Neural cell (in vitro differentiated cells): ENCODE data around the gene PRR36.

Experiments
- EZH2 ChIP-seq: fragments of 200-600, 300-800 bp; shearing (Covaris generic), sonication (generic); IDR thresholded peaks from 2 replicates; pipeline ENCODE4 v1.6.1; 2014; ENCODE audit warnings: antibody characterized with exemption, low read length, borderline replicate concordance, mild to moderate bottlenecking; ENCODE audit not compliant: insufficient read depth, poor library complexity, severe bottlenecking
- SMC3 ChIP-seq: fragments of 450-650 bp; conservative IDR thresholded peaks from 2 replicates; pipeline ENCODE4 v1.6.1; 2014; ENCODE audit warnings: antibody characterized with exemption, mild to moderate bottlenecking, moderate library complexity; ENCODE audit not compliant: poor library complexity
- TF ChIP-seq, protein P1 (sequence below): fragments of 450-650 bp; IDR thresholded peaks from 2 replicates; pipeline ENCODE4 v1.5.1; 2014; ENCODE audit warnings: antibody characterized with exemption, mild to moderate bottlenecking, moderate library complexity; ENCODE audit not compliant: poor library complexity, severe bottlenecking
- TF ChIP-seq, protein P2 (sequence below): IDR thresholded peaks from 2 replicates; pipeline ENCODE4 v1.6.1; 2012; ENCODE audit warnings: borderline replicate concordance

DNA sequence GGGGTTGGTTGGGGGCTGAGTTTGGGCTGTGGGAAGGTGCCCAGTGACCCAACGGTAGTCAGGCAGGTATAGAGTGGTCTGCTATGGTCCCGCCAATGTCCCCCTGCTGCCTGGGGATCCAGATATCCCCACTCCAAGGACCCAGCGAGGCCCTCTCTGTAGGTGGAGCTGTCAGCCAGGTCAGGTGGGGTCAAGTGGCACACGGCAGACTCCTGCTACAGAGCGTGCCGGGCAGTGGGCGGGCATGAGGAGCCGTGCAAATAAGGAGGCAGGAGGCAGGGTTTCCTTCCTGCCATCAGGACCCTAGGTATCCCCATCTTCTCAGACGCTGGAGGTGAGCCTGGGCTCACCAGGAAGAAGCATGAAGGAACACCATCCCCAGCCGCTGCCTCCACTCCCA lies 29.2 kb downstream of the PRR36 start:
- no peak for TF ChIP-seq SMC3
- TF ChIP-seq, protein P1, sequence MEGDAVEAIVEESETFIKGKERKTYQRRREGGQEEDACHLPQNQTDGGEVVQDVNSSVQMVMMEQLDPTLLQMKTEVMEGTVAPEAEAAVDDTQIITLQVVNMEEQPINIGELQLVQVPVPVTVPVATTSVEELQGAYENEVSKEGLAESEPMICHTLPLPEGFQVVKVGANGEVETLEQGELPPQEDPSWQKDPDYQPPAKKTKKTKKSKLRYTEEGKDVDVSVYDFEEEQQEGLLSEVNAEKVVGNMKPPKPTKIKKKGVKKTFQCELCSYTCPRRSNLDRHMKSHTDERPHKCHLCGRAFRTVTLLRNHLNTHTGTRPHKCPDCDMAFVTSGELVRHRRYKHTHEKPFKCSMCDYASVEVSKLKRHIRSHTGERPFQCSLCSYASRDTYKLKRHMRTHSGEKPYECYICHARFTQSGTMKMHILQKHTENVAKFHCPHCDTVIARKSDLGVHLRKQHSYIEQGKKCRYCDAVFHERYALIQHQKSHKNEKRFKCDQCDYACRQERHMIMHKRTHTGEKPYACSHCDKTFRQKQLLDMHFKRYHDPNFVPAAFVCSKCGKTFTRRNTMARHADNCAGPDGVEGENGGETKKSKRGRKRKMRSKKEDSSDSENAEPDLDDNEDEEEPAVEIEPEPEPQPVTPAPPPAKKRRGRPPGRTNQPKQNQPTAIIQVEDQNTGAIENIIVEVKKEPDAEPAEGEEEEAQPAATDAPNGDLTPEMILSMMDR: no peak
- no peak for TF ChIP-seq EZH2
- TF ChIP-seq, protein P2, sequence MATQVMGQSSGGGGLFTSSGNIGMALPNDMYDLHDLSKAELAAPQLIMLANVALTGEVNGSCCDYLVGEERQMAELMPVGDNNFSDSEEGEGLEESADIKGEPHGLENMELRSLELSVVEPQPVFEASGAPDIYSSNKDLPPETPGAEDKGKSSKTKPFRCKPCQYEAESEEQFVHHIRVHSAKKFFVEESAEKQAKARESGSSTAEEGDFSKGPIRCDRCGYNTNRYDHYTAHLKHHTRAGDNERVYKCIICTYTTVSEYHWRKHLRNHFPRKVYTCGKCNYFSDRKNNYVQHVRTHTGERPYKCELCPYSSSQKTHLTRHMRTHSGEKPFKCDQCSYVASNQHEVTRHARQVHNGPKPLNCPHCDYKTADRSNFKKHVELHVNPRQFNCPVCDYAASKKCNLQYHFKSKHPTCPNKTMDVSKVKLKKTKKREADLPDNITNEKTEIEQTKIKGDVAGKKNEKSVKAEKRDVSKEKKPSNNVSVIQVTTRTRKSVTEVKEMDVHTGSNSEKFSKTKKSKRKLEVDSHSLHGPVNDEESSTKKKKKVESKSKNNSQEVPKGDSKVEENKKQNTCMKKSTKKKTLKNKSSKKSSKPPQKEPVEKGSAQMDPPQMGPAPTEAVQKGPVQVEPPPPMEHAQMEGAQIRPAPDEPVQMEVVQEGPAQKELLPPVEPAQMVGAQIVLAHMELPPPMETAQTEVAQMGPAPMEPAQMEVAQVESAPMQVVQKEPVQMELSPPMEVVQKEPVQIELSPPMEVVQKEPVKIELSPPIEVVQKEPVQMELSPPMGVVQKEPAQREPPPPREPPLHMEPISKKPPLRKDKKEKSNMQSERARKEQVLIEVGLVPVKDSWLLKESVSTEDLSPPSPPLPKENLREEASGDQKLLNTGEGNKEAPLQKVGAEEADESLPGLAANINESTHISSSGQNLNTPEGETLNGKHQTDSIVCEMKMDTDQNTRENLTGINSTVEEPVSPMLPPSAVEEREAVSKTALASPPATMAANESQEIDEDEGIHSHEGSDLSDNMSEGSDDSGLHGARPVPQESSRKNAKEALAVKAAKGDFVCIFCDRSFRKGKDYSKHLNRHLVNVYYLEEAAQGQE: no peak
